Motor neuron (in vitro differentiated cells): ENCODE data around the gene MARK2. TPM values are rescaled to one million over a fixed set of nuclear protein-coding genes. Genes with fewer than 3 reads are reported as not detected.

ENCODE experiments used
- ATAC-seq, 8 experiments: fragments of 200-7000 bp; cut with Tn5 transposase; replicated peaks in 6 of 8; 2 replicates each; pipeline ENCODE4 v1.8.0; 2021; ENCODE audit warnings: mild to moderate bottlenecking in 8 of 8, moderate library complexity in 8 of 8
- H3K27ac ChIP-seq, 2 donors: fragments of 250-450 bp; sonication (Bioruptor Pico); 2 replicates each; pipeline ENCODE4 v1.9.0; 2021; ENCODE audit warnings: antibody characterized with exemption in 2 of 2, mild to moderate bottlenecking in 2 of 2, moderate library complexity in 1 of 2
- H3K4me1 ChIP-seq, 2 donors: fragments of 250-450 bp; sonication (Bioruptor Pico); replicated peaks in 1 of 2; 2 replicates each; pipeline ENCODE4 v1.6.1; 2021; ENCODE audit warnings: antibody characterized with exemption in 2 of 2, mild to moderate bottlenecking in 2 of 2, moderate library complexity in 1 of 2
- H3K4me3 ChIP-seq, 5 donors: fragments of 250-450 bp; sonication (Bioruptor Pico); 2 replicates each; pipeline ENCODE4 v1.9.0; 2021; ENCODE audit warnings: antibody characterized with exemption in 5 of 5, mild to moderate bottlenecking in 5 of 5, moderate library complexity in 4 of 5
- WGBS, 10 experiments: fragments of 450-650 bp; shearing (Covaris generic); methylation state at CpG; one replicate each; pipeline ENCODE4 v1.0.0; 2022; 5-methylcytosine and 5-hydroxymethylcytosine counted together
- in situ Hi-C, 9 experiments: fragments of 400-800 bp; cut with MboI; loops; one replicate each; pipeline ENCODE4 v1.15.0; 2021; ENCODE audit warnings: low sequenced_read_pairs in 9 of 9, low pct_unique_long_range_greater_than_20kb in 2 of 9; ENCODE audit not compliant: unreplicated experiment in 9 of 9
- total RNA-seq, 8 experiments: library from RNA; unstranded; fragments of 300-600 nt; gene quantifications; 2 replicates each; pipeline versions ENCODE4 v1.2.3 to v1.2.4, GENCODE V29; 2022

The MARK2 gene
- total RNA-seq, 8 experiments from 2014 or later = 9.2 to 36.8 (median 13.6) TPM

- Histone ChIP-seq H3K27ac (peak within 1 kb of the TSS; percentile 92 to 96), H3K4me3 (peak within 1 kb of the TSS; percentile 74 to 98 (median 94)), H3K4me1 (peaks cover 10 to 13% of the 10 kb centered on the region in 2 donors)
- WGBS, 10 experiments = 0 to 4% (median 0%) methylated on average over 1 to 18 of the region's 92 CpGs; no CpG with 5 or more reads in 7 of the 10 experiments
- ATAC-seq = peak; percentile 93 to 98 (median 95)
- in situ Hi-C loops = loop anchor here in 2 of 9 experiments (25.0 kb wide), 1 partner anchor 101 kb away; the partner anchor contains the start of gene MARK2 (in 2 of the 2)
Observed at GRCh38 chr11:63938479-63939396, 99.8 kb downstream of the MARK2 start, which contains the start of gene NAA40. Gene NAA40 (plus strand): TSS chr11:63939002. CDS start chr11:63939097, 95 bp downstream.

- in situ Hi-C loops = loop anchor here in 2 of 9 experiments (25.0 kb wide), 1 partner anchor 102 kb away; the partner anchor contains the start of gene MARK2 (in 2 of the 2)
- Histone ChIP-seq H3K4me3 (peak overlapping the region; percentile 74 to 98 (median 94)), H3K4me1 (peaks cover 10 to 13% of the 10 kb centered on the region in 2 donors), H3K27ac (peak overlapping the region; percentile 92 to 96)
- ATAC-seq = no peak
- WGBS, 10 experiments = 0 to 27% (median 0%) methylated on average over 1 to 11 of the region's 26 CpGs; no CpG with 5 or more reads in 5 of the 10 experiments
Observed at GRCh38 chr11:63939397-63939891, 100.5 kb downstream of the MARK2 start.

- no peak overlapping the region for H3K27ac ChIP-seq
- no peak for ATAC-seq
- H3K4me1 ChIP-seq = peaks cover 20% of the 10 kb centered on the region in 2 donors
- in situ Hi-C loops = loop anchor here in 4 of 9 experiments (10.0 to 25.0 kb wide), 2 partner anchors 103 to 106 kb away; partner anchors contain the start of gene MARK2 (in 4 of the 4)
- WGBS, 10 experiments = 58 to 97% (median 89%) methylated on average over 3 to 6 of the region's 6 CpGs
- H3K4me3 ChIP-seq = no peak overlapping the region
Observed at GRCh38 chr11:63940786-63941185, 101.9 kb downstream of the MARK2 start.

DNA sequence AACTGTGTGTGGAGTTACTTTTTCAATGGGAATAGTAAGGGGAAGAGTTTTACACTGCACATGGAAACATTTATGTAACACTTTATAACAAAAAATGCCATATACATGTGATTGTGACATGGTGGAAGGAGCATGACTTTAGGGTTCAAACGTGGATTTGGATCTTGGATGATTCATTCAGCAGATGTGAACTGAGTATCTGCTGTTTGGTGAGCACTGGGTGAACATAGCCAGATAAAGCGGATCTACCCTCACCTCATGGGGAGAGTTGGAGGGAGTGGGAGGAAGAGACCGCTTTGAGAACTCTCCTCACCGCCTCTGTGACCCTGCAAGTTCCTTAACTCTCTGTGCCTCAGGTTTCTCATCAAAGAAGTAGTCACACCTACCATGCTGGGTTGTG, 103.0 kb downstream of the MARK2 start:
- WGBS, 10 experiments = 20 to 100% (median 92%) methylated on average over 1 to 3 of the region's 4 CpGs; no CpG with 5 or more reads in 2 of the 10 experiments
- Histone ChIP-seq H3K4me1 (peaks cover 20% of the 10 kb centered on the region in 2 donors), H3K4me3 (no peak overlapping the region), H3K27ac (no peak overlapping the region)
- ATAC-seq = no peak
- in situ Hi-C loops = loop anchor here in 4 of 9 experiments (10.0 to 25.0 kb wide), 2 partner anchors 105 to 107 kb away; partner anchors contain the start of gene MARK2 (in 4 of the 4)

DNA sequence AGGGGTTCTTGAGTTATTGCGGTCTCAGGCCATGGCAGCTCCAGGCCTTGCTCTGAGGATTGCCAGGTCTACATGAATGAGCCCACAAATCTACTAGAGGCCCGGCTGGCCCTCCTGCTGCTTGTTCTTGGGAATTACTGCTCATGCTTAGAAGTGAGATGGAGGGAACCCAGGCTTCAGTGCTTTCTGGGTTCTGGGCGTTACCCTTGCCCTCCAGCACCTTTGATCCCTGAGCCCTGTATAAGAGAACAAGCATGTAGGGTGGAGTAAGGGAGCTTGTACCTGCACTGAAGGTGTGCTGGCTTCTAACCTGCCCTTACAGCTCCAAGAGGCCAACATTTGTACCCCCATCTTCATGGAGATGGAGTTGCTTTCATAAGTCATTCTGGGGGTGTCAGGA, 103.9 kb downstream of the MARK2 start:
- no peak for ATAC-seq
- H3K4me3 ChIP-seq = no peak overlapping the region
- in situ Hi-C loops = loop anchor here in 4 of 9 experiments (10.0 to 25.0 kb wide), 2 partner anchors 106 to 108 kb away; partner anchors contain the start of gene MARK2 (in 4 of the 4)
- 86 to 100% (median 100%) methylated on average over 1 to 2 of the region's 3 CpGs; no CpG with 5 or more reads in 6 of the 10 experiments for WGBS, 10 experiments
- peaks cover 20% of the 10 kb centered on the region in 2 donors for H3K4me1 ChIP-seq
- no peak overlapping the region for H3K27ac ChIP-seq

- H3K4me3 ChIP-seq = no peak overlapping the region
- 0 to 90% (median 60%) methylated on average over 1 to 4 of the region's 8 CpGs; no CpG with 5 or more reads in 3 of the 10 experiments for WGBS, 10 experiments
- in situ Hi-C loops = loop anchor here in 4 of 9 experiments (10.0 to 25.0 kb wide), 2 partner anchors 108 to 110 kb away; partner anchors contain the start of gene MARK2 (in 4 of the 4)
- peaks cover 13 to 15% of the 10 kb centered on the region in 2 donors for H3K4me1 ChIP-seq
- H3K27ac ChIP-seq = no peak overlapping the region
- peak in 5 of 8 experiments; percentile 18 to 51 (median 31) for ATAC-seq
Observed at GRCh38 chr11:63944987-63945386, 106.1 kb downstream of the MARK2 start.

GRCh38 chr11:63945477-63946163, 106.7 kb downstream of the MARK2 start:
- H3K27ac ChIP-seq = no peak overlapping the region
- 0 to 80% (median 60%) methylated on average over 1 to 10 of the region's 14 CpGs; no CpG with 5 or more reads in 3 of the 10 experiments for WGBS, 10 experiments
- H3K4me3 ChIP-seq = no peak overlapping the region
- H3K4me1 ChIP-seq = peaks cover 8 to 10% of the 10 kb centered on the region in 2 donors
- in situ Hi-C loops = loop anchor here in 4 of 9 experiments (10.0 to 25.0 kb wide), 2 partner anchors 108 to 111 kb away; partner anchors contain the start of gene MARK2 (in 4 of the 4)
- peak; percentile 88 to 96 (median 92) for ATAC-seq

DNA sequence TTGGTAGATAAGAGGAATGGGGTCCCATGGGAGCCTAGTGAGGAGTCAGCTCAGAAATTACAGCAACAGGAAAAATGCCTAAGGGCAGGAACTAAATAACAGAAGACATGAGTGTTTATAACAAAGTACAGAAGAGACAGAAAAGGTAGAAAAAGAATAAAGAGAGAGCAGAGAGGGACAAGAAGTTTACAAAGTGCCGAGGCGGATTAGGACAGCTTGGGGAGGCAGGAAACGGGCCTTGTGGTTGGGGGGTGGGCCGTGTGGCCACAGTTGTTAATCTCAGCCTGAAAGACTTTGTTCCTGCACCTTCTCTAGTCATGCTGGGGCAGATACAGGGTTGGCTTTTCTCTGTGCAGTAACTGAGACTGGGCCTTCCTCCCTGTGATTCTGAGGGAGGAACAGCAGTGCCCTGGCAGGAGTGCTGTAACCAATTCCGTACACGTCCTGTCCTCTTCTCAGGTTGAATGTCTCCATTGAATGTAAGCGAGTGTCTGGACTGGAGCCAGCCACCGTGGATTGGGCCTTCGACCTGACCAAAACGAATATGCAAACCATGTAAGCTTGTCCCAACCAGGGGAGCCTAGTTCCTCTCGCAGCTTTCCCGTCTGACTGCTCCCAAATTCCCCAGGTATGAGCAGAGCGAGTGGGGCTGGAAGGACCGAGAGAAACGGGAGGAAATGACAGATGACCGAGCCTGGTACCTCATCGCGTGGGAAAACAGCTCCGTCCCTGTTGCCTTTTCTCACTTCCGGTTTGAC, 113.0 kb downstream of the MARK2 start:
- ATAC-seq = no peak
- 67 to 100% (median 88%) methylated on average over 3 to 13 of the region's 20 CpGs; no CpG with 5 or more reads in 1 of the 10 experiments for WGBS, 10 experiments
- Histone ChIP-seq H3K4me1 (no peaks in the 10 kb centered on the region), H3K4me3 (no peak overlapping the region), H3K27ac (no peak overlapping the region)
- in situ Hi-C loops = loop anchor here in 1 of 9 experiments (25.0 kb wide), 1 partner anchor 115 kb away; the partner anchor contains the start of gene MARK2

- no peak overlapping the region for H3K4me3 ChIP-seq
- 80 to 100% (median 80%) methylated on average over 1 to 3 of the region's 4 CpGs; no CpG with 5 or more reads in 6 of the 10 experiments for WGBS, 10 experiments
- no peak for ATAC-seq
- H3K4me1 ChIP-seq = no peaks in the 10 kb centered on the region
- in situ Hi-C loops = loop anchor here in 1 of 9 experiments (25.0 kb wide), 1 partner anchor 115 kb away; the partner anchor contains the start of gene MARK2
- no peak overlapping the region for H3K27ac ChIP-seq
Observed at GRCh38 chr11:63952570-63952969, 113.7 kb downstream of the MARK2 start.

GRCh38 chr11:63958008-63958407, 119.1 kb downstream of the MARK2 start:
- ATAC-seq = no peak

More at GRCh38 chr11:63958008-63958407, 119.1 kb downstream of the MARK2 start:
- Histone ChIP-seq H3K4me3 (no peak overlapping the region), H3K4me1 (peaks cover 0 to 8% of the 10 kb centered on the region in 2 donors), H3K27ac (no peak overlapping the region)
- in situ Hi-C loops = loop anchor here in 1 of 9 experiments (25.0 kb wide), 1 partner anchor 121 kb away; the partner anchor contains the start of gene MARK2
- WGBS, 10 experiments = 73 to 100% (median 90%) methylated on average over 1 to 3 of the region's 5 CpGs; no CpG with 5 or more reads in 7 of the 10 experiments
